GM12878 (cell line): ENCODE results near the gene KCNQ1.

ENCODE experiments used
- BHLHE40 ChIP-seq, 2 experiments: fragments of 450-650 bp in 1 of 2; IDR thresholded peaks; 2 replicates each; pipeline ENCODE4 v1.6.1; 2011 to 2017; ENCODE audit warnings: low read depth in 2 of 2, borderline replicate concordance in 1 of 2, improper control_type of control experiment in 1 of 2, low read length in 1 of 2, mild to moderate bottlenecking in 1 of 2
- EGR1 ChIP-seq, 2 experiments: IDR thresholded peaks; 1 replicate in 1 of 2; 2 replicates in 1 of 2; pipeline ENCODE4 v1.6.1; 2011 to 2012; ENCODE audit warnings: low read depth in 2 of 2, low read length in 2 of 2, borderline replicate concordance in 1 of 2, mild to moderate bottlenecking in 1 of 2, moderate library complexity in 1 of 2
- EP300 ChIP-seq, 2 experiments: fragments of 150-350 bp in 1 of 2; IDR thresholded peaks; 2 replicates each; pipeline ENCODE4 v1.6.1; 2011 to 2012; ENCODE audit warnings: low read depth in 2 of 2, low read length in 2 of 2, borderline replicate concordance in 1 of 2, improper control_type of control experiment in 1 of 2, inconsistent platforms in 1 of 2; ENCODE audit not compliant: control insufficient read depth in 1 of 2
- EZH2 ChIP-seq: IDR thresholded peaks from 2 replicates; pipeline ENCODE4 v1.6.1; 2012; ENCODE audit warnings: low read depth, mild to moderate bottlenecking, control low read depth, inconsistent platforms, low read length, borderline replicate concordance; ENCODE audit not compliant: control insufficient read depth
- GATAD2B ChIP-seq: fragments of 450-650 bp; conservative IDR thresholded peaks from 2 replicates; pipeline ENCODE4 v1.6.1; 2017; ENCODE audit warnings: low read depth, mild to moderate bottlenecking, moderate library complexity
- POLR2A ChIP-seq: IDR thresholded peaks from 2 replicates; pipeline ENCODE4 v1.6.1; 2011; ENCODE audit warnings: low read depth, mild to moderate bottlenecking, low read length
- SIN3A ChIP-seq: IDR thresholded peaks from 2 replicates; pipeline ENCODE4 v1.6.1; 2012; ENCODE audit warnings: low read depth, low read length, improper control_type of control experiment
- SUZ12 ChIP-seq: fragments of 200-600 bp; sonication (generic); IDR thresholded peaks from one replicate; pipeline ENCODE4 v1.6.1; 2018; ENCODE audit warnings: antibody characterized with exemption, mild to moderate bottlenecking; ENCODE audit not compliant: unreplicated experiment
- TF ChIP-seq, protein P1 (sequence below): IDR thresholded peaks from 2 replicates; pipeline ENCODE4 v1.6.1; 2012; ENCODE audit warnings: low read depth, low read length, improper control_type of control experiment
- TF ChIP-seq, protein P2 (sequence below), 3 experiments: IDR thresholded peaks in 2 of 3; conservative IDR thresholded peaks in 1 of 3; 2 replicates each; pipeline ENCODE4 v1.5.1; 2011; ENCODE audit warnings: low read depth in 3 of 3, low read length in 3 of 3, mild to moderate bottlenecking in 3 of 3, control low read depth in 2 of 3, moderate library complexity in 2 of 3, inconsistent platforms in 1 of 3, mixed read lengths in 1 of 3; ENCODE audit not compliant: control insufficient read depth in 2 of 3, insufficient read depth in 1 of 3; ENCODE audit errors: extremely low read depth in 1 of 3

DNA sequence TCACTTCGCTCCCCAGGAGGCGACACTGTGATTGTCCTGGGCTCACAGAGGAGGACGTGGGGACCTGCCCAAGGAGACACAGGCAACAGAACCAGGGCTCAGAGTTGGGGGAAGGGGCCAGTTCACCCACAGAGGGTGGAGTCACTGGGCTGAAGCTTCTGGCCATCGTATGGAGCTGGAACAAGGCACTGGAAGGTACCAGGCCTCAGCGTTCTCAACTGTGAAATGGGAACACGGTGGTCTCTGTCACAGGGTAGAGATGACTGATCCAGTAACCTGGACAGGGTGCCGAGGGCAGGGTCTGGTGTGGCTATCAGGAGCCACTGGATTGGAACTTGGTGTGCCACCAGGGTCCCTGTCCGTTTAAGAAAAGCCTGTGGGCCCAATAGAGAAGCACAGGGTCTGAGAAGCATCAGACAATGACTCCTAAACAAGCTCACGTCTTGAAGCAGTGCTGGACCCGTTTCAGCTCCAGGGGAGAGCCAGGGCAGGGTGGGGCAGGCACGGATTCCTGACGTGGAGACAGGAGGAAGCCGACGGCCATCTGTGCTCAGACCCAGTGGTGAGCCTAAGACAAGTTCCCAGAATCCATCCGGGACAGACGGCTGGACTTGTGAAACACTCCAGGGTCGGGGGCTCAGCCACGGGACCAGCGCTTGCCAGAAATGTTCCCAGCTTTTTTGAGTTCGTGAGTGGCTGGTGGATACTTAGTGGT is 280.0 kb downstream of the KCNQ1 start:
- TF ChIP-seq EP300 (IDR thresholded peaks at IDR 0.05; ENCODE audit: borderline replicate concordance in 1 of 2, control insufficient read depth in 1 of 2, low read depth in 2 of 2, low read length in 2 of 2) = no peak
- TF ChIP-seq POLR2A = no peak
- TF ChIP-seq EGR1 (IDR thresholded peaks at IDR 0.05; ENCODE audit: borderline replicate concordance in 1 of 2, low read depth in 2 of 2, low read length in 2 of 2) = no peak
- no peak for TF ChIP-seq EZH2
- TF ChIP-seq, protein P1, sequence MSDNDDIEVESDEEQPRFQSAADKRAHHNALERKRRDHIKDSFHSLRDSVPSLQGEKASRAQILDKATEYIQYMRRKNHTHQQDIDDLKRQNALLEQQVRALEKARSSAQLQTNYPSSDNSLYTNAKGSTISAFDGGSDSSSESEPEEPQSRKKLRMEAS = no peak
- TF ChIP-seq, protein P2, sequence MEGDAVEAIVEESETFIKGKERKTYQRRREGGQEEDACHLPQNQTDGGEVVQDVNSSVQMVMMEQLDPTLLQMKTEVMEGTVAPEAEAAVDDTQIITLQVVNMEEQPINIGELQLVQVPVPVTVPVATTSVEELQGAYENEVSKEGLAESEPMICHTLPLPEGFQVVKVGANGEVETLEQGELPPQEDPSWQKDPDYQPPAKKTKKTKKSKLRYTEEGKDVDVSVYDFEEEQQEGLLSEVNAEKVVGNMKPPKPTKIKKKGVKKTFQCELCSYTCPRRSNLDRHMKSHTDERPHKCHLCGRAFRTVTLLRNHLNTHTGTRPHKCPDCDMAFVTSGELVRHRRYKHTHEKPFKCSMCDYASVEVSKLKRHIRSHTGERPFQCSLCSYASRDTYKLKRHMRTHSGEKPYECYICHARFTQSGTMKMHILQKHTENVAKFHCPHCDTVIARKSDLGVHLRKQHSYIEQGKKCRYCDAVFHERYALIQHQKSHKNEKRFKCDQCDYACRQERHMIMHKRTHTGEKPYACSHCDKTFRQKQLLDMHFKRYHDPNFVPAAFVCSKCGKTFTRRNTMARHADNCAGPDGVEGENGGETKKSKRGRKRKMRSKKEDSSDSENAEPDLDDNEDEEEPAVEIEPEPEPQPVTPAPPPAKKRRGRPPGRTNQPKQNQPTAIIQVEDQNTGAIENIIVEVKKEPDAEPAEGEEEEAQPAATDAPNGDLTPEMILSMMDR (IDR thresholded peaks at IDR 0.05 in 2 of 3, conservative IDR thresholded peaks at IDR 0.05 in 1 of 3; ENCODE audit: control insufficient read depth in 2 of 3, extremely low read depth in 1 of 3, insufficient read depth in 1 of 3, low read depth in 3 of 3, low read length in 3 of 3) = no peak
- TF ChIP-seq BHLHE40 (IDR thresholded peaks at IDR 0.05; ENCODE audit: borderline replicate concordance in 1 of 2, low read depth in 2 of 2, low read length in 1 of 2) = no peak
- TF ChIP-seq SIN3A = no peak
- no peak for TF ChIP-seq SUZ12
- no peak for TF ChIP-seq GATAD2B
